Stimulated activated CD4-positive, alpha-beta T cell treated with anti-CD3 and anti-CD28 coated beads, TNF-alpha, amount 100 ng/mL, for 48 hours (primary cell): Measurements from ENCODE around the gene PROX1.

ENCODE experiments used
- DNase-seq, 3 donors: peaks; one replicate each; pipeline ENCODE4 v3.0.0-alpha.2; 2020; ENCODE audit warnings: low read depth in 3 of 3

Gene PROX1

DNA sequence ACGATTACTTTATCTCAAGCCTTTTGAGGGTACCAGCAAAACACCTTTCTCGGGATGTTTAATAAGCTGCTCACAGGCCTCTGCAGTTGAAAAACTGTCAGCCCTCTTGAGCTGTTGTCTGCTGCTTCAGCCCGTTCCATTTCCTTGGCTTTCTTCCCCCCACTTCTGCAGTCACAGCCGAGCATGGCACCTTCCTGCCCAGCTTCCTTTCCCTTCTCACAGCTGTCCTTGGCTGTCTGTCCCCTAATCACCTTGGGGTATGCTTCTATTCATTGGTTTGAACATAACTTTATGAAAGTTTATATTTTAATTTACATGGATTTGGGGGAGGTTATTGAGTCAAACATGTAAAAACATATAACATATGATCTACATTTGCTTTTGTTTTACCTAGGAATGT, 6.9 kb upstream of the PROX1 start:
- no peak for DNase-seq

DNA sequence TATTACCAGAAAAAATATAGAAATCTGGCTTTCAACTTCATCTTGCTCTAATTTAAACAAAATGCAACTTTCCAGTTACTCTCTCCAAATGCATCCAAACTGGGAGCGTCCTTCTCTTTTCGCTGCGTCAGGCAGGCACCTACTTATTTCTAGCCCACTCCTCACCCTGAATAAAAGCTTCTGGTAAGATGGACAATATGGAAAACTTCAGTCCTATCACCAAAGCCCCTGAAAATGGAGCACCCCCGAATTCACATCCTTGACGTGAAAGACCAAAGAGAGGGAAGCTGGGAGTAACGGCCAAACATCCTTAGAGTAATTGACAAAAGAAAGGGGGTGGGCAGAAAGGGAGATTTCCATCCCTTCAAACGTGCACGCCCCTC, 5.5 kb upstream of the PROX1 start:
- DNase-seq, result no peak

DNA sequence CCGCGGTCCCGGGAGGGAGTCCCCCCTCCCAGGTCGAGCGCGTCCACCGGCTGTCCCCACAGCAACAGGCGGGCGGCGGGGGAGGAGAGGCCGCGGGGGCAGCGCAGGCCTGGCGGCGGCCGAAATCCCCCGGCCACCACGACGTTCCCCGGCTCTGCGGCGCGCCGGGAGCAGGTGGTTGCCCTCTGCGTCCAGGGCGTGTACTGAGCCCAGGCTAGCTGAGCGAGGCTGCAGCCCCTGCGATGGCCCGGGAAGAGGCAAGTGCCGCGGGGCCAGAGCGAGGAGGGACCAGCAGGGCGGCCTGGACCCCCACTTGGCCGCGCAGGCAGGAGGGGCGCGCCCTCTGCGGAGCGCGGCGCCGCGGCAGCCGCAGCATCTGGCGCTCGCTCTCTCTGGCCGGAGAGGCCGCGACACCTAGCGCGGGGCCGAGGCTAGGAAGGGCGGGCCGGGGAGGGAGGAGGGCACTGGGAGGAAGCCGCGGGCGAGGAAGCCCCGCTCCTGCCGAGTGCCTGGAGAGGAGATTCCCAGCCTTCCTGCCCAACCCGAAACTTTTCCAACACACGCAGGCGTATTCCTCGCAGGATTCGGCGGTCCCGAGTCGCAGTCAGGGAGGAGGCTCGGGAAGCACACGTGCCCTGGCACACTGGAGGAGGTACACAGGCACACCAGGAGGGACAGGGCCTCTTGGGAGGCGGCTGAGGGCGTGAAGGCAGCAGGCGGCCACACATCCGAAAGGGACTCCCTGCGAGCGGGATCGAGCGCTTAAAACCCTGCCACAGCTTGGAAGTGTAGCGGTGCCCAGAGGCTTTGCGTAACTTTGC, 4.9 kb upstream of the PROX1 start:
- no peak for DNase-seq

DNA sequence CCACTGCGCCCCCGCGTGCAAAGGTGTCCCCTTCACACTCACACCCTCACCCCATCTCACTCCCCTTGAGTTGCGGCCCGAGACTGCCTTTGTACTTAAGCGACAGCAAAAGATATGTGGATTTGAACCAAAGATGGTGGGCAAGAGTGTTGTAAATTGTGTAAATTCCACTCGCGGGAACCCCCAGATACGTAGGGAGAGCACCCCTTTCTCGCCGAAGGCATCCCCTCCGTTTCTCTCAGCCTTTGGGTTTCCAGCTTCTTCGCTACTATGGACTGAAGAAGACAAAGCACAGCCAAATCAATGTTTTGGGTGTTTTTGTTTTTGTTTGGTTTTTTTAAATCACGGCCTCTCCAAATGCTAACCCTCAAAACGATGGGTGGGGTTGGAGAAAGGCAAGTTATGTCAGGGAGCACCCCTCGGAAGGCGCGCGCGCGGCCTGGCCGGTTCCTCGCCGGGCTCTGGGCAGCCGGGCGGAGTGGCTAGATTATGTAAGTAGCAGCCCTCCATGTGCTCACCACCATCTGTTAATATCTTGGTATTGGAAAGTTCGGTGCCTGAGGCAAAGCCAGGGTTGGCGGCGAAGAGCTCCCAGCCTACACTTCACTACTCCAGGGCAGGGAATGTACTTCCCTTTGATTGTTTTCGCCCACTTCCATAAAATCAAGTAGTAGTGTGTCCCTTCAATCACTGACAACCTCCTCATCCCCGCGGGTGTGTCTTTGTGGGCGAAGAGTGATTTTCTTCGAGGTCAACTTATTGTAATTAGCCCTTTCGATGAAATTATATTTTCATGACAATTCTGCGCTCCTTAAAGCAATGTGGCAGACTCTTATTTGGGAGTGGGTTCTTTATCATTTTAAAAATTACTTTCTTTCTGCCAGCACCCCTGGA, 4.0 kb upstream of the PROX1 start:
- no peak for DNase-seq

DNA sequence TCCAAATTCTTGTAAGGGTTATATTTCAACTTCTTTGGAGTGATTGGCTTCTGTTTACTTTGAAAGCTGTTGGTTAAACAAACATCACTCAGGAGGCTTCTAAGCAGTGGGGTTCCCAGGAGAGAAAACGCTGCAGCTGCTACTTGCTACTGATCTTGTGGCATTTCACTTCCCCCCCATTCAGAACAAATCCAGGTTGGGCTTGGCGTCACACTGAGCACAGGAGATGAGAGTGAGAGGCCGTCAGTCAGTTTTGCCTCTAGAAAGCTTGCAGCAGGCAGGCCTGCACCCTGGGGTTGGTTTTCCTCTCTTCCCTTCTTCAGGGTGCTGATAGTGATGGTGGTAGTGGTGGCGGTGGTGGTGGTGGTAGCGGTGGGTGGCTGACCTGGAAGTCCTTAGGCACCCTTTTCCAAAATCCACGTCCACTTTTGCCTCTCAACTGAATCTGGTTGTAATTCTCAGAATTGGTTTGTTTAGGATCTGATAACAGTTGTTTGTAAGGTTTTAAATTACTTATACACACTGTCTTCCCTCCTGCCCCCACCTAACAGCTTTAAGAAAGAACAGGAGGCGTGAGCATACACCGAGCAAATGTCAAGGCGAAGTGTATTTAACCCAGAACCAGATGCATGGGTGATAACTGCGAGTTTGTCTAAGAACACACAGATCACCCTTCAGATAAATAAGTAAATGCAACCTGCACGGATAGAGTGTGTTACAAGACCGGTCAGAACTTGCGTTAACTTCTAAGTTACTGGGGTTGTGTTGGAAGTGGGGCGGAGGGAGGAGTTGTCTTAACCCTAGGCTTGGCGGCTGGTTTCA, 3.2 kb upstream of the PROX1 start:
- no peak for DNase-seq

DNA sequence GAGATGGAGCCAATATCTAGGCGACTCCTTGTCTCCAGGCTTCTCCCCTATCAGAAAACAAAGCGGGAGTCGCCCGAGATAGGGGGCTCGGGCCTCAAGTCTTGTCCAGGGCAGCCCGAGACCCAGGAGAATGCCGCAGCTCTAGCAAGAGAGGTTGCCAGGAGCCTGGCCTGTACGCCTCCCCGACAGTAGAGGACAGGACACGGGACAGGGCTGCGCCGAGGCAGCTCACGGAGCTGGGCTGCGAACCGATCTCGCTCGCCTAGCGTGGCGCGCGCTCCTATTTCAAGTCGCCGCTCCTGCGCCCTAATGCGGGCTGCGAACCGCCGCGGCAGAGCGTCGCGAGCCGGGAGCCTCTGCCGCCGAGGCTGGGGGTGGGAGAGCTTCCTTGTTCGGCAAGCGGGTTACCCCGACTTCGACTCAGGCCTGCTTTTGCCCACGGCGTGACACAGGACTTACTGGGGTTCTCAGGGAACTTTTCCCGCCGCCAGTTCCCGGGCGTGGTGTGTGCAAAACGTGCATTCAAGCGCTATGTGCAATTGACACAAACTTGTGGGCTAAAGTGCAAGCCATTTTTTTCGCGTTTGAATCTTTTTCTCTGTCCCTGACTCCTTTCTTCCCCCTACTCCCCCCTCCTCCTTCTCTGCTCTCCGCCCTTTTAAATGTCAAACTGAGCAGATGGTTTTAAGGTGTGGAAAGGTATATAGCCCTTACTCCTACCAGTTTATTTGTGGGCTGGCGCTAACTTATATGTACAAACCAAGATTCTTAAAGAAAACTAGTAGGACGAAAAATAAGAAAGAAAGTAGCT, 2.4 kb upstream of the PROX1 start:
- DNase-seq, result no peak

DNA sequence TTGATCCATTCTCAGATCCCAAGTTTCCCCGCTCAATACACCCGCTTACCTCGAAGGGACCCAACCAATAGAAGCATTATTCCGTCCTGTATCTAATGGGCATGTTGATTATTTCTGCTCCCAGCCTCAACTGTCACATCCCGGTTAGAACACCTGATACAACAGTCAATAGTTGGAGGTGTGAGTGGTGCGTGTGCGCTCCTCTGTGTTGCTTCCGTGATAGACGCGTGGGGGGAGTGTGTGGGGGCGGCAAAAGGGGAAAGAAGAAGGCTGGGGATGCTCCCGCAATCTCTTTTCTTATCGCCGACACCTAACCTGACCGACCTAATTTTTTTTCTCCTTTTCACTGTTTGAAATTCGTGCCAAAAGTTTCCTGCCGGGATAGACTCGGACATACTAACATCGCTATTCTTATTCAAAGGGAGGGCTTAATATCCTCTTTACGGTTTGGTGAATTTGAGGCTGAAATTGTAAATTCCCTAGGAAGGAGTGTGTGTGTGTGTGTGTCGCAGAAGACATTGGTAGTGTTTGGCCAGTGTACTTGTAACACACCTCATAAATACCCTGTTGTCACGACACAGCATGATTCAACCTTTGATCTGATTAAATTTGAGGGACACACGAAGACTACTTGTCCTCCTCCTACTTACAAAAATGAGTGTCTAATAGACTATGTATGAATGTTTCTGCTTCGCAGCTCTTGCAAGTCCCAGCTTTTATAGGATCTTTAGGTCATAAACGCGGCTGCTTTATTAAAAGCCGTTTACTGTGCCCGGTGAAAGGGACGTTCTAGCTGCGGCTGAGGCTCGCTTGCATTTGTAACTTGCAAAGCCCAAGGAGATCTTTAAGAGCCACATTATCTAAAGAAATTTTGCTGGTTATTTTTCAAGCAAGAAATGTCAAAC, 1.5 kb upstream of the PROX1 start:
- no peak for DNase-seq

DNA sequence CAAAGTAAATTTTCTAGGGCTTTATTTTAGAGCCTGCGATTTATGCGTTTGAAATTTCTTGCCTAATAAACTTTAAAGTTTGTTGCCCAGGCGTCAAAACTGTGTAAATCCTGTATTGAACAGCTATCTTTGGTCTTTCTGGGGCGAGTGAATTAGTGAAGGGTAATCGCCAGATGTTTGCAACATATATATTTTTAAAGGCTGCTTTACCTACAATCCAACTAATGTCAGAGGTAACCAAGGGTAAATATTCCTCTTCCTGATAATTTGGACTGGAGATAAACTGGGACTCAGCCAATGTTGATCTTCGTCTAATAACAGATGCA, 885 bp upstream of the PROX1 start:
- DNase-seq, result no peak

DNA sequence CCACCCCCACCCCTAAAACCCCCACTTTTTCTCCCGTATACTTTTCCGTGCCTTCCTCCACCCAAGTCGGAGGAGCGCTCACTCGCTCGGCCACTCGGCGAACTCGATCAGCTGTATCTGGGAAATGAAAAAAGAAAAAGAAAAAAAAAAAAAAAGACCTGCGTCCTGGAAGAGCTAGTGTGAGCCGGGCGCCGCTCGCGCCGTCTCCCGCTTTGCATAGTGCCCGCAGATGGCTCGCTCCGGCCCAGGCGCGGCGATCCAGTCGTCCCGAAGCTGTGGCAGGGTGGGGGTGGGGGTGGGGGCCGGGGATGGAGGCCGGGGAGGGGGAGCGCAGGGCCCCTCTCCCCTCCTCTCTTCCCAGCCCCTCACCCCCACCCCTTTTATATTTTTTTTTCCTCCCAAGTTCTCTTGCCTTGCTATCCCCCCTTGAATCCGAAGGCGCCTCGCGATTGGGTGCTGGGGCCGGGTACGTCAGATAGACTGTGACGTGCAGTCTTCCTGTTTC, 299 bp upstream of the PROX1 start:
- no peak for DNase-seq

DNA sequence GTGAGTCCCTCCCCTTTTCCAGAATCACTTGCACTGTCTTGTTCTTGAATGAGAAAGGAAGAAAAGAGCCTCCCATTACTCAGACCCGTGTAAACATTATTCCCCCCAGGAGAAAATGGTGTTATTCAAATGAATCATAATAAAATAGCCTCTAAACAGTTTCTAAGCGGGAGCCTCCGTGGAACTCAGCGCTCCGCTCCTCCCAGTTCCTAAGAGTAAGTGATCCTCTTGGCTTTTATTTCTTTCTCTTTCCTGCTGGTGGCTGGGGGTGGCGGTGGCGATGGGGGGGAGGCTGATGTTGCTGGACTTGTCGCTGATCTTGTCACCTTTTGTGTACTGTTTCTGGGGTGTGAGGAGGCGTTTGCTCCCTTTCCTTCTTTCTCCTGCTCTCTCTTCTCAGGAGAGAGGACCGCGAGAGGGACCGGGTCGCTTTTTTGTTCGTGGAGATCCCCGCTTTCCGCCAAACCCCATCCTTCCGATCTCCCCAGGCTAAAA, 781 bp downstream of the PROX1 start:
- DNase-seq, result no peak

DNA sequence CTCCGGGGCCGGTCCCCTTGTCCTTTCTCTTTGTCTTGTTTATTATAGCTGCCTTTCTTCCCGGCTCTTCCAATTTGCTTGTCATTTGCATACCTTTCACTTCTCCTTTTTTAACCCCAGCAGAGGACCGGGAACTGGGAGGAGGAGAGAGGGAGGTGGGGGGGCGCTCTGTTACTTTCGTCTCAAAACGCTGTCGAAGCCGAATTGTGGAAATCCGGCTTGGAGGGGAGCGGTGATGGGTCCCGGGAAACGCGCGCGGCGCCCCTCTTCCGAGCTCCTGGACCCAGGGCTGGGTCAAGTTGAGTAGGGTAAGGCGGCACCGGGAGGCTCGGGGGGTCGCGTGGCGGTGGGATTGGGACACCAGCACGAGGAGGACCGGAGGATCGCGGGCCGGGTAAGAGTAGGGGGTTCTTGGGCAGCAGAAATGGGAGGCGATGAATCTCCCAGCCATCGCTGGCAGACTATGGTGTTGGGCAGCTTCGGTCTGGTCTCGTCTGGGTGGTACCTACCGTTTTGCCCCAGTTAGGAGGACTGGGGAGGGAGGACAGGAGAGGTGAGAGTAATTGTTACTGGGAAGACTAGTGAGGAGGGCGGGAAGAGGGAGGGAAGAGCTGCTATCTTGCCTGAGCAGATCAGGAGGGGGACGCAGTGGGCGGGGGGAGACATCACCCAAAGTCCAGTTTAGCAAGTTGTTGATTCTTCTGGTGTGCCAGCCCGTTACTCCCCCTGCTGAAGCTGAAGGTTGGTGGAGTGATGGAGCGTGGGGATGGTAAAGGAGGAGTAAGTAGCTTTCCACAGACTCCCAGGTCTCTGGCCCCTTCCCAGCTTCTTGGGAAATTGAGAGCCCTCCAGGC, 1.5 kb downstream of the PROX1 start:
- no peak for DNase-seq

DNA sequence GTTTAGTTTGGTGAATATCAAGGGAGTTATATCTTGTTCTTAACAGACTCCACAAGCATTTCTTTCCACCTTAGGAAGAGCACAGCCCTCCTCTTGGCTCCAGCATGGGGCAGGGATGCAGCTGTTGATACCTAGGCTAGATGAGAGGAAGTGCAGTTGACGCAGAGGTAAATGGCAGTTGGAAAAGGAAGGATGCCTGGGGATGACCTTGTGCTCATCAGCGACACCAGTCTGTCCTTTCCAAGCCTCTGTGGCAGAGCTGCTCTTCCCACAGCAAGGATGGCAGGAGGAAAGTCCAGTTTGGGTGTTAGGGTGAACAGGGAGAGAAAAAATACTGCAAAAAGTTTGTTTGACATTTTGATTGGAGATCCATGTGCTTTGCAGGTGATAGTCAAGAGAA, 6.2 kb downstream of the PROX1 start:
- DNase-seq, result no peak

DNA sequence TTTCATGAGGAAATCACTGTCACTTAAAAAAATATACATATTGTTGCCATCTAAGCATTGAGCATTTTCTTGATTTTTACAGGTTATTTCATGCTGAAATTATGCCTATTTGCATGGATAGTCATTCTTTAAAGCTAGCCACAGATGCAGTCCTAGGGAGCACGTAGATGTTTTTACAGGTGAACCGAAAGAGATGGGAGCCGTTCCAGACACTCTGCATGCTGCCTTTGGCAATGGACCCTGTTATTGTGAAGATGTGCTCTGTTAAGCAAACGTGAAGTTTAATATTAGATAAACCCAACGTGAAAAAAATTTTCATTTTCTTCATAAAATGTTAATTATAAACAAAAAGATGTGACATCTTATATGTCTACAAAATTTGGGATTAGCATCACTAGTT, 7.1 kb downstream of the PROX1 start:
- DNase-seq, result no peak

DNA sequence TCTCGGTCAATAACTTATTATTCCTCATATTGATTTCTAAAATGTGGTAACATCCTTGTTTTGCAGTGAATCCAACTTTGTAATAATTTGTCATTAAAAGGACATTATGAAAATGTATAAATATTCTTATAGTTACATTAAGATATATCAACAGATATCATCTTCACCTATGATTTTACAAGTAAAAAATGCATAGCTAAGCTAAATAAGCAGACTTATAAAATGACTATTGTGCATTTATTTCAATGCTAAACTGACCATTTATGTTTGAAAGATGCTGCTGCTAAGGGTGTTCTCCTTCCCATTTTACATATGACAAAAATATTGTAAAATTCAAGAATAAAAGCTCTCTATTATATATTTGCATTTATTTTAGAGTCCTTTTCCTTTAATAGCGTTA, 7.8 kb downstream of the PROX1 start:
- no peak for DNase-seq

DNA sequence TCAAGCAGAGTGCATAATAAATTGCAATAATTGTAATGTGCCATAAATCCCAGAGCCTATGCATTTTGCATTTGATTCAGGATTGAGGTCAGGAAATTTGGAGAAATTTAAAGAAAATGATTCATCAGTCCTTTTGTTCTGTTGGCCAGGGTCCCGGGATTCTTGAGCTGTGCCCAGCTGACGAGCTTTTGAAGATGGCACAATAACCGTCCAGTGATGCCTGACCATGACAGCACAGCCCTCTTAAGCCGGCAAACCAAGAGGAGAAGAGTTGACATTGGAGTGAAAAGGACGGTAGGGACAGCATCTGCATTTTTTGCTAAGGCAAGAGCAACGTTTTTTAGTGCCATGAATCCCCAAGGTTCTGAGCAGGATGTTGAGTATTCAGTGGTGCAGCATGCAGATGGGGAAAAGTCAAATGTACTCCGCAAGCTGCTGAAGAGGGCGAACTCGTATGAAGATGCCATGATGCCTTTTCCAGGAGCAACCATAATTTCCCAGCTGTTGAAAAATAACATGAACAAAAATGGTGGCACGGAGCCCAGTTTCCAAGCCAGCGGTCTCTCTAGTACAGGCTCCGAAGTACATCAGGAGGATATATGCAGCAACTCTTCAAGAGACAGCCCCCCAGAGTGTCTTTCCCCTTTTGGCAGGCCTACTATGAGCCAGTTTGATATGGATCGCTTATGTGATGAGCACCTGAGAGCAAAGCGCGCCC, 8.7 kb downstream of the PROX1 start:
- no peak for DNase-seq

DNA sequence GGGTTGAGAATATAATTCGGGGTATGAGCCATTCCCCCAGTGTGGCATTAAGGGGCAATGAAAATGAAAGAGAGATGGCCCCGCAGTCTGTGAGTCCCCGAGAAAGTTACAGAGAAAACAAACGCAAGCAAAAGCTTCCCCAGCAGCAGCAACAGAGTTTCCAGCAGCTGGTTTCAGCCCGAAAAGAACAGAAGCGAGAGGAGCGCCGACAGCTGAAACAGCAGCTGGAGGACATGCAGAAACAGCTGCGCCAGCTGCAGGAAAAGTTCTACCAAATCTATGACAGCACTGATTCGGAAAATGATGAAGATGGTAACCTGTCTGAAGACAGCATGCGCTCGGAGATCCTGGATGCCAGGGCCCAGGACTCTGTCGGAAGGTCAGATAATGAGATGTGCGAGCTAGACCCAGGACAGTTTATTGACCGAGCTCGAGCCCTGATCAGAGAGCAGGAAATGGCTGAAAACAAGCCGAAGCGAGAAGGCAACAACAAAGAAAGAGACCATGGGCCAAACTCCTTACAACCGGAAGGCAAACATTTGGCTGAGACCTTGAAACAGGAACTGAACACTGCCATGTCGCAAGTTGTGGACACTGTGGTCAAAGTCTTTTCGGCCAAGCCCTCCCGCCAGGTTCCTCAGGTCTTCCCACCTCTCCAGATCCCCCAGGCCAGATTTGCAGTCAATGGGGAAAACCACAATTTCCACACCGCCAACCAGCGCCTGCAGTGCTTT, 9.4 kb downstream of the PROX1 start:
- DNase-seq, result no peak

DNA sequence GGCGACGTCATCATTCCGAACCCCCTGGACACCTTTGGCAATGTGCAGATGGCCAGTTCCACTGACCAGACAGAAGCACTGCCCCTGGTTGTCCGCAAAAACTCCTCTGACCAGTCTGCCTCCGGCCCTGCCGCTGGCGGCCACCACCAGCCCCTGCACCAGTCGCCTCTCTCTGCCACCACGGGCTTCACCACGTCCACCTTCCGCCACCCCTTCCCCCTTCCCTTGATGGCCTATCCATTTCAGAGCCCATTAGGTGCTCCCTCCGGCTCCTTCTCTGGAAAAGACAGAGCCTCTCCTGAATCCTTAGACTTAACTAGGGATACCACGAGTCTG, 10.0 kb downstream of the PROX1 start:
- no peak for DNase-seq

DNA sequence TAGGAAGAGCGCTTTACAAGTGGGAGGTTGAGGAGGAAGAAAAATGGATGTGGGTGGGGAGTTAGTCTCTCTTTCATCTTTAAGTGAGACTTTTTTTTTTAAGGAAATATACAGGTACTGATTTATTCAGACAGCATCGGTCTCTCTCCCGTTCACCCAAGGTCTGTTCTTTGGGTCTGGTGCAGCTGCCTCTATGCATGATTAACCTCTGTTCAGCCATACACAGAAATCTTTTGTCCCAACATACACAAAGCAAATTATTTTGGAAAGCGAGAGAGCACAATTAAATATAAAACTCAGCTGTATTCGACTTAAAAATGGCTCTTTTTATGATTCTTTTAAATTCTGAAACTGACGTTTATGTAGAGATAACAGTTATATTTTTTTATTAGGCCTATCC, 11.0 kb downstream of the PROX1 start:
- DNase-seq, result no peak
